Hepatocyte (in vitro differentiated cells): ENCODE data around the gene ETV5. TPM values are rescaled to one million over a fixed set of nuclear protein-coding genes. Genes with fewer than 3 reads are reported as not detected.
A peak's percentile ranks its signal among the peaks of the same experiment; 100 is the strongest.

ENCODE experiments used
- DNase-seq: peaks from one replicate; pipeline ENCODE4 v3.0.0-alpha.2; 2016; ENCODE audit warnings: low spot score
- H2AFZ ChIP-seq: fragments of 200-600 bp; sonication (generic); 2 replicates; pipeline ENCODE4 v1.6.0; 2016; ENCODE audit warnings: antibody characterized with exemption, mild to moderate bottlenecking
- H3K27ac ChIP-seq: fragments of 200-600 bp; sonication (generic); 2 replicates; pipeline ENCODE4 v1.5.1; 2016; ENCODE audit warnings: mild to moderate bottlenecking
- H3K27me3 ChIP-seq: fragments of 200-600 bp; sonication (generic); 2 replicates; pipeline ENCODE4 v1.6.1; 2016
- H3K36me3 ChIP-seq: fragments of 200-600 bp; sonication (generic); replicated peaks from 2 replicates; pipeline ENCODE4 v1.5.1; 2016; ENCODE audit warnings: low read depth; ENCODE audit not compliant: insufficient read depth
- H3K4me1 ChIP-seq: fragments of 200-600 bp; sonication (generic); 2 replicates; pipeline ENCODE4 v1.5.1; 2016; ENCODE audit warnings: mild to moderate bottlenecking, moderate library complexity; ENCODE audit not compliant: insufficient read depth
- H3K4me2 ChIP-seq: fragments of 200-600 bp; sonication (generic); 2 replicates; pipeline ENCODE4 v1.6.0; 2016
- H3K4me3 ChIP-seq: fragments of 200-600 bp; sonication (generic); 2 replicates; pipeline ENCODE4 v1.5.1; 2016; ENCODE audit warnings: mild to moderate bottlenecking
- H3K79me2 ChIP-seq: fragments of 200-600 bp; sonication (generic); 2 replicates; pipeline ENCODE4 v1.6.0; 2017; ENCODE audit warnings: mild to moderate bottlenecking
- H3K9me2 ChIP-seq: fragments of 200-600 bp; sonication (generic); replicated peaks from 2 replicates; pipeline ENCODE4 v1.6.0; 2017; ENCODE audit warnings: mild to moderate bottlenecking; ENCODE audit not compliant: insufficient read depth
- H3K9me3 ChIP-seq: fragments of 200-600 bp; sonication (generic); 2 replicates; pipeline ENCODE4 v1.5.1; 2016; ENCODE audit warnings: low read depth, mild to moderate bottlenecking
- H4K20me1 ChIP-seq: fragments of 200-600 bp; sonication (generic); 2 replicates; pipeline ENCODE4 v1.6.0; 2016; ENCODE audit warnings: mild to moderate bottlenecking; ENCODE audit not compliant: insufficient read depth, poor library complexity, severe bottlenecking
- EZH2 ChIP-seq: fragments of 200-600 bp; sonication (generic); IDR thresholded peaks from 2 replicates; pipeline ENCODE4 v1.6.1; 2016; ENCODE audit warnings: antibody characterized with exemption, mild to moderate bottlenecking, borderline replicate concordance
- EZH2phosphoT487 ChIP-seq: fragments of 200-600 bp; sonication (generic); IDR thresholded peaks from one replicate; pipeline ENCODE4 v1.6.1; 2018; ENCODE audit warnings: antibody characterized with exemption, mild to moderate bottlenecking, low read depth, moderate library complexity; ENCODE audit not compliant: unreplicated experiment, severe bottlenecking
- WGBS: methylation state at CpG from one replicate; pipeline ENCODE4 v1.1.6; 2016; ENCODE audit warnings: low lambda C conversion rate; ENCODE audit errors: missing lambda C conversion rate; 5-methylcytosine and 5-hydroxymethylcytosine counted together
- polyA plus RNA-seq: library from polyadenylated mRNA; unstranded; fragments of >200 nt; fragmentation: Nextera tagmentation; extraction: Ambion mirVana; gene quantifications from 2 replicates; pipeline ENCODE4 v1.2.1, GENCODE V29; 2016
- total RNA-seq: library from RNA; depleted of rRNA; stranded (reverse); fragments of >200 nt; gene quantifications from 2 replicates; pipeline ENCODE4 v1.2.3, GENCODE V29; 2014
- TF ChIP-seq, protein P1 (sequence below): fragments of 200-600 bp; sonication (generic); IDR thresholded peaks from 2 replicates; pipeline ENCODE4 v1.5.1; 2016; ENCODE audit warnings: antibody characterized with exemption, mild to moderate bottlenecking; ENCODE audit not compliant: poor library complexity

Gene ETV5
- total and polyA plus RNA-seq, 2 experiments from 2014 or later = 12.2 to 15.0 TPM

DNA sequence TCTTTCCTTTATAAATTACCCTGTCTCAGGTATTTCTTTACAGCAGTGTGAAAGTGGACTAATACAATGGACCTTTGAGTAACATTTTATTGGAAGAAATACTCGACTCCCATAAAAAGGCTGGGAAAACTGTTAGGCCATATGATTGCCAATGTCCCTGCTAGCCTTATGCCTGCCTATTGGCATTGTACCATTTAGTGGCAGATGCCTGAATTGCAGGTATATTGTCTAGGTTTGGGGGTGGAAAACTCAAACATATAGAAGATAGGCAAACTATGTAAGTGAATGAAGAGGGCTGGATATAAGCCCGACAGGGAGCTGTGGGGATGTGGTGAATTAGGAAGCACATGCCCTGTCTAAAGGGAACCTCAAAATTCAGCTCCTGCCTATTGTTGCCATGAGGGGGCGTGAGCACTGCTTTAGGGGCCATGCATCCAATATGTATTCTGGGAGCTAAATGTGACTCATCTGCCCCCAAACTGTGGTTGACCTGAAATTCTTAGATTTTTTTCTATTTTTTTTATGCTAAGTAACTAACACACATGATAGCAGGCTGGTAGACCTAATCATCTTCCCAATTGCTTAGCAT lies 105.9 kb downstream of the ETV5 start:
- Histone ChIP-seq H3K4me1 (no peaks in the 10 kb centered on the region), H3K36me3 (no peaks in the 10 kb centered on the region), H4K20me1 (no peaks in the 10 kb centered on the region), H3K4me3 (no peak overlapping the region), H3K9me2 (no peaks in the 10 kb centered on the region), H2AFZ (no peak overlapping the region), H3K79me2 (no peaks in the 10 kb centered on the region), H3K4me2 (no peak overlapping the region), H3K27me3 (no peaks in the 10 kb centered on the region), H3K9me3 (no peaks in the 10 kb centered on the region), H3K27ac (no peak overlapping the region)
- WGBS = 54% methylated on average over 3 of the region's 3 CpGs
- DNase-seq = no peak
- TF ChIP-seq EZH2phosphoT487 = no peak
- TF ChIP-seq, protein P1, sequence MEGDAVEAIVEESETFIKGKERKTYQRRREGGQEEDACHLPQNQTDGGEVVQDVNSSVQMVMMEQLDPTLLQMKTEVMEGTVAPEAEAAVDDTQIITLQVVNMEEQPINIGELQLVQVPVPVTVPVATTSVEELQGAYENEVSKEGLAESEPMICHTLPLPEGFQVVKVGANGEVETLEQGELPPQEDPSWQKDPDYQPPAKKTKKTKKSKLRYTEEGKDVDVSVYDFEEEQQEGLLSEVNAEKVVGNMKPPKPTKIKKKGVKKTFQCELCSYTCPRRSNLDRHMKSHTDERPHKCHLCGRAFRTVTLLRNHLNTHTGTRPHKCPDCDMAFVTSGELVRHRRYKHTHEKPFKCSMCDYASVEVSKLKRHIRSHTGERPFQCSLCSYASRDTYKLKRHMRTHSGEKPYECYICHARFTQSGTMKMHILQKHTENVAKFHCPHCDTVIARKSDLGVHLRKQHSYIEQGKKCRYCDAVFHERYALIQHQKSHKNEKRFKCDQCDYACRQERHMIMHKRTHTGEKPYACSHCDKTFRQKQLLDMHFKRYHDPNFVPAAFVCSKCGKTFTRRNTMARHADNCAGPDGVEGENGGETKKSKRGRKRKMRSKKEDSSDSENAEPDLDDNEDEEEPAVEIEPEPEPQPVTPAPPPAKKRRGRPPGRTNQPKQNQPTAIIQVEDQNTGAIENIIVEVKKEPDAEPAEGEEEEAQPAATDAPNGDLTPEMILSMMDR = peak; percentile 24

DNA sequence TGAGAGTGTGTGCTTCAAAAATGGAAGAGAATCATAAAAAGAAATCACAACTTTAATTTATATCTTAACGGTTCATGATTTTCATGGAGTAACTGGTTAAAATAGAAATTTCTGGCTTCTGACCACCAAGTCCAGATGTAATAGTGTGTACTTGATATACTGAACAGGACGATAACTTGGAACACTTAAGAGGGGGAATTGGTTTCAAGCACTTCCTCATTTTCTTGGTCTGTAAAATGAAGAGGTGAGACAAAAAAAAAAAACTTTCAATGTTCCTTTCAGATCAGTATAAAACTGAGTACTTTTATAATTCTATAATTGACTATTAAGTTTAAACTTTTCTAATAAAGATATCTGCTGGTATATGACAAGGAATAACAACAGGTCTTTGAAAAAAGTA lies 107.0 kb downstream of the ETV5 start:
- no peaks in the 10 kb centered on the region for H3K9me2 ChIP-seq
- no peaks in the 10 kb centered on the region for H3K4me1 ChIP-seq
- no peaks in the 10 kb centered on the region for H3K27me3 ChIP-seq
- no peaks in the 10 kb centered on the region for H3K36me3 ChIP-seq
- no peak overlapping the region for H3K27ac ChIP-seq
- H3K79me2 ChIP-seq = no peaks in the 10 kb centered on the region
- WGBS = 91% methylated on average over 2 of the region's 2 CpGs
- H3K4me2 ChIP-seq = no peak overlapping the region
- no peaks in the 10 kb centered on the region for H3K9me3 ChIP-seq
- TF ChIP-seq EZH2phosphoT487 (no peak), EZH2 (no peak)
- TF ChIP-seq, protein P1 = no peak
- no peak for DNase-seq
- H2AFZ ChIP-seq = no peak overlapping the region
- no peak overlapping the region for H3K4me3 ChIP-seq
- no peaks in the 10 kb centered on the region for H4K20me1 ChIP-seq

DNA sequence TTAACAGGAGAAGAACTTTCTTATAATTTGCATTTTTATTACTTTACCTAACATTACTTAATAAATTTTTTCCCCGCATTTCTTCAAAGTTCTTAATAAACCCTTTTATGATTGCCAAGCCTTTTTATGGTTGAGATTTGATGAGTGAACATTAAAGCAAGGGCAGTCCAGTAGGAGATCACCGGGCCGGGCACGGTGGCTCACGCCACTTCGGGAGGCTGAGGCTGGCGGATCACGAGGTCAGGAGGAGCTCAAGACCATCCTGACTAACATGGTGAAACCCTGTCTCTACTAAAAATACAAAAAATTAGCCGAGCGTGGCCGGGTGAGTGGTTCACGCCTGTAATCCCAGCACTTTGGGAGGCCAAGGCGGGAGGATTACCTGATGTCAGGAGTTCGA lies 109.7 kb downstream of the ETV5 start:
- Histone ChIP-seq H3K79me2 (no peaks in the 10 kb centered on the region), H3K9me2 (no peaks in the 10 kb centered on the region), H3K4me2 (no peak overlapping the region), H4K20me1 (no peaks in the 10 kb centered on the region), H3K27me3 (no peaks in the 10 kb centered on the region), H2AFZ (no peak overlapping the region), H3K4me3 (no peak overlapping the region), H3K9me3 (no peaks in the 10 kb centered on the region), H3K4me1 (no peaks in the 10 kb centered on the region), H3K36me3 (no peaks in the 10 kb centered on the region), H3K27ac (no peak overlapping the region)
- WGBS = 97% methylated on average over 14 of the region's 14 CpGs
- TF ChIP-seq, protein P1 = no peak
- no peak for TF ChIP-seq EZH2
- TF ChIP-seq EZH2phosphoT487 = no peak
- no peak for DNase-seq
